Prostate gland (tissue), 2 donors: ENCODE data around the gene NOP16. TPM values are rescaled to one million over a fixed set of nuclear protein-coding genes. Genes with fewer than 3 reads are reported as not detected.

Experiments
- DNase-seq: peaks from one replicate; pipeline ENCODE4 v3.0.0-alpha.2; 2019; ENCODE audit warnings: low spot score
- H3K27ac ChIP-seq, 2 donors: fragments of 200-600 bp; sonication (generic); 2 replicates each; pipeline ENCODE4 v1.5.1; 2017 to 2019
- H3K27me3 ChIP-seq: fragments of 200-600 bp; sonication (generic); replicated peaks from 2 replicates; pipeline ENCODE4 v1.5.1; 2019; ENCODE audit not compliant: insufficient read depth
- H3K36me3 ChIP-seq, 2 donors: fragments of 200-600 bp; sonication (generic); 1 replicate in 1 of 2; 2 replicates in 1 of 2; pipeline versions ENCODE4 v1.5.1 to v1.8.1; 2017 to 2019
- H3K4me1 ChIP-seq: fragments of 200-600 bp; sonication (generic); replicated peaks from 2 replicates; pipeline ENCODE4 v1.5.1; 2019
- H3K4me3 ChIP-seq, 2 donors: fragments of 200-600 bp; sonication (generic); 2 replicates each; pipeline ENCODE4 v1.5.1; 2017 to 2019
- H3K9me3 ChIP-seq: fragments of 200-600 bp; sonication (generic); 2 replicates; pipeline ENCODE4 v1.5.1; 2017
- POLR2A ChIP-seq: fragments of 450-650 bp; IDR thresholded peaks from one replicate; pipeline ENCODE4 v1.6.1; 2016; ENCODE audit warnings: antibody characterized with exemption, mild to moderate bottlenecking
- POLR2AphosphoS5 ChIP-seq: sonication (generic); formaldehyde crosslinking; IDR thresholded peaks from one replicate; pipeline ENCODE4 v1.6.1; 2017; ENCODE audit warnings: antibody characterized with exemption
- WGBS: methylation state at CpG from one replicate; pipeline ENCODE4 v1.1.5; 2018; 5-methylcytosine and 5-hydroxymethylcytosine counted together
- intact Hi-C: fragments of 100-400 bp; cut with DNase I; formaldehyde crosslinking; loops from one replicate; pipeline ENCODE4 v1.14.2; 2022
- total RNA-seq, 2 donors: library from RNA; depleted of rRNA; stranded (reverse); fragments of >200 nt; gene quantifications; one replicate each; pipeline ENCODE4 v1.1.0, GENCODE V29; 2016
- TF ChIP-seq, protein P1 (sequence below), 4 experiments: fragments of 200-600 bp in 2 of 4; fragments of 450-650 bp in 2 of 4; sonication (generic) in 2 of 4; IDR thresholded peaks; 1 replicate in 3 of 4; 2 replicates in 1 of 4; pipeline ENCODE4 v1.5.1; 2016 to 2019; ENCODE audit warnings: antibody characterized with exemption in 4 of 4, mild to moderate bottlenecking in 2 of 4, moderate library complexity in 2 of 4

The NOP16 gene
- total RNA-seq, 2 donors from 2014 or later, result 10.8 to 11.6 TPM

DNA sequence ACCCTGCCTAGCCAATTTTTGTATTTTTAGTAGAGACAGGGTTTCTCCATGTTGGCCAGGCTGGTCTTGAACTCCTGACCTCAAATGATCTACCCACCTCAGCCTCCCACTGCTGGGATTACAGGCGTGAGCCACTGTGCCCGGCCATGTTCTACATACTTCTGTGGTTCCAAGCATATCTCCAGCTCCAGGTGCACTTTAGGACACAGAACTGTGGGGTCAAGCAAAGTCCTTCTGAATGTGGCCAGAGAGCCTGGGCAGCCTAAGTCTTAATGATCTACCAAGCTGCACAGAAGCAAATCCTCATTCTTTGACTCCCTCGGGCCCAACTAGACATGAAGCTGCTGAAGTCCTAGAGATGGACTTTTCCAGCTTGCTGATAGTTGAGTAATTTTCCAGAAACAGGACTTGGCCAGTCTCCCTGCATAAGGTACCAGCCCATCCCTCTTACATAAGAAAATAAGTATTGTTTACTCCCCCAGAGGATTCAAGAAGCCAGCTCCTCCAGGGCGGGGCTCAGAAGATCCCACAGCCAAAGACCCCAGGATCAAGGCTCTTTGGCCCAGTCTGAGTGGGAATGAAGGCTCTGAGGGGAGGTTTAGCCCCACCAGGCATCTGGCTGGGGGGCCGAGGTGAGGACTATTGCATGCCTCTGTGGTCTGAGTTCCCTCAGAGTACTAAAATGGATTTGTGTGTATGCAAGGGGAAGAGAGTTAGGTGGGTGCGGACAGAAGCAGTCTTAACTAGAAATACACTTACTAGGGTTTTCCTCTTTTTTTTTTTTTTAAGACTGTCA lies 19.3 kb upstream of the NOP16 start:
- Histone ChIP-seq H3K9me3 (no peaks in the 10 kb centered on the region), H3K4me1 (no peaks in the 10 kb centered on the region), H3K27me3 (no peaks in the 10 kb centered on the region), H3K27ac (no peak overlapping the region), H3K36me3 (peaks cover 0 to 2% of the 10 kb centered on the region in 2 donors), H3K4me3 (no peak overlapping the region)
- intact Hi-C loops, result no loop called here
- 96% methylated on average over 6 of the region's 6 CpGs for WGBS
- DNase-seq, result no peak
- TF ChIP-seq POLR2A (no peak), POLR2AphosphoS5 (no peak)
- TF ChIP-seq, protein P1, sequence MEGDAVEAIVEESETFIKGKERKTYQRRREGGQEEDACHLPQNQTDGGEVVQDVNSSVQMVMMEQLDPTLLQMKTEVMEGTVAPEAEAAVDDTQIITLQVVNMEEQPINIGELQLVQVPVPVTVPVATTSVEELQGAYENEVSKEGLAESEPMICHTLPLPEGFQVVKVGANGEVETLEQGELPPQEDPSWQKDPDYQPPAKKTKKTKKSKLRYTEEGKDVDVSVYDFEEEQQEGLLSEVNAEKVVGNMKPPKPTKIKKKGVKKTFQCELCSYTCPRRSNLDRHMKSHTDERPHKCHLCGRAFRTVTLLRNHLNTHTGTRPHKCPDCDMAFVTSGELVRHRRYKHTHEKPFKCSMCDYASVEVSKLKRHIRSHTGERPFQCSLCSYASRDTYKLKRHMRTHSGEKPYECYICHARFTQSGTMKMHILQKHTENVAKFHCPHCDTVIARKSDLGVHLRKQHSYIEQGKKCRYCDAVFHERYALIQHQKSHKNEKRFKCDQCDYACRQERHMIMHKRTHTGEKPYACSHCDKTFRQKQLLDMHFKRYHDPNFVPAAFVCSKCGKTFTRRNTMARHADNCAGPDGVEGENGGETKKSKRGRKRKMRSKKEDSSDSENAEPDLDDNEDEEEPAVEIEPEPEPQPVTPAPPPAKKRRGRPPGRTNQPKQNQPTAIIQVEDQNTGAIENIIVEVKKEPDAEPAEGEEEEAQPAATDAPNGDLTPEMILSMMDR (IDR thresholded peaks at IDR 0.05), result no peak

DNA sequence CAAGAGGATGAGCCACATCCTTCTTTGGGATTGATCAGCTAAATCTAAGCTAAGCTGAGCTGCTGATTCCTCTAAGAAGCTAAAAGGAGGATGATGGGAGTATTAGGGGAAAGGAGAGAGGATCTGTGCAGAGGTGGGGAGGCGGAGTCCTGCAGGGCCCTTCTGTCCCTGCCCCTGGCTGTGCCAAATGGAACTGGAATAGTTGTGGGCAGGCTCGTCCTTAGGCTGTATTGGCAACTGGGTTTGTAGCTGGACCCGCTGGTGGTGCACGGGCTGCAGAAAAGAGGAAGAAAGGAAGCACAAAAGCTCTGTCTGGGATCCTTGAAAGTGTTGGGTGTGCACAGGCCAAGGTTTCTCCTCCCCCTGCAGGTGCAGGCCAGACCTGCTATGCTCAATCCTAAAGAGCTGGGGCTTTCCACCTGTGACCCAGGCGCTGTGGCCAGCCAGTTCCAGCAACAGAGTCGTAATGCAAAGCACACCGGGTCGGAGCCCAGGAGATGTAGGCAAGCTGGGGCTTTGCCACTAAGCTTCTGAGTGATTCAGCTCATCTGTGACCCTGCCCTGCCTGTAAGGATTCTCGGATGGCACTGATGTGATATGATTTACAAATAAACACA lies 18.1 kb upstream of the NOP16 start:
- H3K4me3 ChIP-seq, result no peak overlapping the region
- H3K9me3 ChIP-seq, result no peaks in the 10 kb centered on the region
- no peak for DNase-seq
- no peaks in the 10 kb centered on the region for H3K4me1 ChIP-seq
- H3K27me3 ChIP-seq, result no peaks in the 10 kb centered on the region
- peaks cover 0 to 2% of the 10 kb centered on the region in 2 donors for H3K36me3 ChIP-seq
- no peak for TF ChIP-seq POLR2AphosphoS5
- TF ChIP-seq POLR2A, result no peak
- TF ChIP-seq, protein P1 (IDR thresholded peaks at IDR 0.05), result no peak
- no peak overlapping the region for H3K27ac ChIP-seq
- intact Hi-C loops, result no loop called here
- WGBS, result 82% methylated on average over 9 of the region's 9 CpGs

DNA sequence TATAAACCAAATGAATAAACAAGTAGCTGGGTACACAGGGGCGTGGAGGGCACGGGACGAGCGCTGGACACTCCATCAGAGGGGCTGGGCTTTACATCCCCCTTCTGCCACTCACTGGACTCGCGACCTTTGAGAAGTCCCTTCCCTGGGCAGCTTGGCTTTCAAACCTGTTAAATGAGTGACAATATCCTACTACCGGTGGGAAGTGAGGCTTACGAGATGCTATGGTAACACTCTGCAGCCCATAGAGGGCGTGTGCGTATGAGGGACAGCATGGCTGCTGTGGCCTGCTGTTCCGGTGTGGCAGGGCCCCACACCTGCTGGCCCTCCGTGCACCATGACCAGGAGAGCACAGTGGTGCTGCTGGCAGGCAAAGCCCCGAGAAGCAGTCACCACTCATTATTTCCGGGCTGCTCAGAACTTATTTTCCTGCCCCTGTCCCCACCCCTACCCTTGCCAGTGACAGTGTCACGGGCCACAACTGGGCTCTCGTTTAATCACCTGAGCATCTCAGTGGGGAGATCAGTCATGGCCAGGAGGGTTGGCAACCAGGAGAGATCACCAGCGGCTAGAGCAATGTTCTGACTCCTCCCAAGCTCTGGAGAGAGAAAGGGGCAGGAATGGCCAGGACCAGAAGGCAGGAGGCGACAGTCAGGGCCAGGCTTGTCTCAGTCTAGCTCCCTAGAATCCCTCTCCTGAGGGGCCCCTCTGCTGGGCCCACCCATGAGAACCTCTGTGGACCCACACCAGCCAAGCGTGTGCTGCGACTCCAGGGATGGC lies 17.4 kb upstream of the NOP16 start:
- H3K4me3 ChIP-seq, result no peak overlapping the region
- peaks cover 0 to 2% of the 10 kb centered on the region in 2 donors for H3K36me3 ChIP-seq
- TF ChIP-seq POLR2A (no peak), POLR2AphosphoS5 (no peak)
- TF ChIP-seq, protein P1 (IDR thresholded peaks at IDR 0.05), result no peak
- intact Hi-C loops, result no loop called here
- no peak overlapping the region for H3K27ac ChIP-seq
- 81% methylated on average over 20 of the region's 20 CpGs for WGBS
- no peaks in the 10 kb centered on the region for H3K9me3 ChIP-seq
- H3K4me1 ChIP-seq, result no peaks in the 10 kb centered on the region
- DNase-seq, result no peak
- no peaks in the 10 kb centered on the region for H3K27me3 ChIP-seq

DNA sequence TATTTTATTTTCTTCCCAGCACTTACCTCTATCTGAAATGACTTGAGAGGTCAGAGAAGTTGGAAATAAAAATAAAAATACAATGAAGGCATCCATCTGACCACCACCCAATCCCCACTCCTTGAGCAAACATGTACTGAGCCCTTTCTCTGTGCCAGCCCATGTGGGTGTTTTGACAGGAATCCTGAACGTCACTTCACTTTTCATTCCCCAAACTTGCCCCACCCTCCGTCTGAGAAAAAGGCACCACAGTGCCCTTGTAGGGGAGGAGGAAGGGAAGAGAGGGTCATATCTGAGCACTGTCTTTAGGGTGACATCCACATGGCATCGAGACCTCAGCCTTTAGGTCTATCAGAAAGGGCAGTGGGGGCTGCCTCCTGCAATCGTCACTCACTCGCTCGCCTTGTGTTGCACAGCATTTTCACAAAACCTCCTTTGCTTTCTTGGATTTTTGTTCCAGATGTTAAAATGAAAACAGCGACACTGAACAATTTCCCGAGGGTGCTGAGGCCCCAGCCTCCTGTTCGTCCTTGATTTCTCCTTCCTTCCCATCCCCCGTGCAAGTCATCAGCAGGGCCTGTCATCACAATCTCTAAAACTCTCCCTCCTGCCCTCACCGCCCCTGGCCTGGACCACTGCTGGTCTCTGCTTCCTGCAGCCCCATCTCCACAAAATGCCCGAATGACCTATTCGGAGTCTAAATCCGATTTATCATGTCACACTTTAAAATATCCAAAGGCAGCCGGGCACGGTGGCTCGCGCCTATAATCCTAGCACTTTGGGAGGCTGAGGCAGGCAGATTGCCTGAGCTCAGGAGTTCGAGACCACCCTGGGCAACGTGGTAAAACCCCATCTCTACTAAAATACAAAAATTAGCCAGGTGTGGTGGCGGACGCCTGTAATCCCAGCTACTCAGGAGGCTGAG lies 13.1 kb upstream of the NOP16 start:
- intact Hi-C loops, result no loop called here
- H3K4me1 ChIP-seq, result no peaks in the 10 kb centered on the region
- 88% methylated on average over 22 of the region's 22 CpGs for WGBS
- H3K27ac ChIP-seq, result no peak overlapping the region
- H3K27me3 ChIP-seq, result no peaks in the 10 kb centered on the region
- TF ChIP-seq POLR2AphosphoS5 (no peak), POLR2A (no peak)
- TF ChIP-seq, protein P1 (IDR thresholded peaks at IDR 0.05), result no peak
- no peaks in the 10 kb centered on the region for H3K9me3 ChIP-seq
- no peak for DNase-seq
- H3K4me3 ChIP-seq, result no peak overlapping the region
- H3K36me3 ChIP-seq, result peaks cover 0 to under 1% of the 10 kb centered on the region in 2 donors
